HFF-Myc (cell line): ENCODE measurements around the gene ZNF593.

Source experiments
- DNase-seq: peaks from one replicate; pipeline ENCODE4 v3.0.0-alpha.2; 2011; ENCODE audit warnings: low read depth; ENCODE audit errors: extremely low read depth
- H3K4me3 ChIP-seq: replicated peaks from 2 replicates; pipeline ENCODE4 v1.5.1; 2011; ENCODE audit warnings: low read depth, mild to moderate bottlenecking, control low read depth, low read length
- TF ChIP-seq, protein P1 (sequence below): IDR thresholded peaks from 2 replicates; pipeline ENCODE4 v1.5.1; 2012; ENCODE audit warnings: mild to moderate bottlenecking, low read depth, low read length, control low read depth; ENCODE audit errors: missing control alignments

The ZNF593 gene

DNA sequence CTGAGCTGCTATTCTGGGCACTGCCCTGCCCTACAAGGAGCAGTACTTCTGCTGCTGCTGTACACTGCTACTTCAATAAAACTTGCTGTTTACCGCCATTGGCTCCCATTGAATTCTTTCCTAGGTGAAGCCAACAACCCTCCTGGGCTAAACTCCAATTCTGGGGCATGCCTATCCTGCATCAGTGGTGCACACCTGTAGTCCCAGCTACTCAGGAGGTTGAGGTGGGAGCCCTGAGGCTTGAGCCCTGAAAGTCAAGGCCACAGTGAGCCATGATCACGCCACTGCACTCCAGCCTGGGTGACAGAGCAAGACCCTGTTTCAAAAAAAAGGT, 36.9 kb upstream of the ZNF593 start:
- TF ChIP-seq, protein P1, sequence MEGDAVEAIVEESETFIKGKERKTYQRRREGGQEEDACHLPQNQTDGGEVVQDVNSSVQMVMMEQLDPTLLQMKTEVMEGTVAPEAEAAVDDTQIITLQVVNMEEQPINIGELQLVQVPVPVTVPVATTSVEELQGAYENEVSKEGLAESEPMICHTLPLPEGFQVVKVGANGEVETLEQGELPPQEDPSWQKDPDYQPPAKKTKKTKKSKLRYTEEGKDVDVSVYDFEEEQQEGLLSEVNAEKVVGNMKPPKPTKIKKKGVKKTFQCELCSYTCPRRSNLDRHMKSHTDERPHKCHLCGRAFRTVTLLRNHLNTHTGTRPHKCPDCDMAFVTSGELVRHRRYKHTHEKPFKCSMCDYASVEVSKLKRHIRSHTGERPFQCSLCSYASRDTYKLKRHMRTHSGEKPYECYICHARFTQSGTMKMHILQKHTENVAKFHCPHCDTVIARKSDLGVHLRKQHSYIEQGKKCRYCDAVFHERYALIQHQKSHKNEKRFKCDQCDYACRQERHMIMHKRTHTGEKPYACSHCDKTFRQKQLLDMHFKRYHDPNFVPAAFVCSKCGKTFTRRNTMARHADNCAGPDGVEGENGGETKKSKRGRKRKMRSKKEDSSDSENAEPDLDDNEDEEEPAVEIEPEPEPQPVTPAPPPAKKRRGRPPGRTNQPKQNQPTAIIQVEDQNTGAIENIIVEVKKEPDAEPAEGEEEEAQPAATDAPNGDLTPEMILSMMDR, result no peak
- H3K4me3 ChIP-seq, result no peak overlapping the region
- DNase-seq, result no peak

DNA sequence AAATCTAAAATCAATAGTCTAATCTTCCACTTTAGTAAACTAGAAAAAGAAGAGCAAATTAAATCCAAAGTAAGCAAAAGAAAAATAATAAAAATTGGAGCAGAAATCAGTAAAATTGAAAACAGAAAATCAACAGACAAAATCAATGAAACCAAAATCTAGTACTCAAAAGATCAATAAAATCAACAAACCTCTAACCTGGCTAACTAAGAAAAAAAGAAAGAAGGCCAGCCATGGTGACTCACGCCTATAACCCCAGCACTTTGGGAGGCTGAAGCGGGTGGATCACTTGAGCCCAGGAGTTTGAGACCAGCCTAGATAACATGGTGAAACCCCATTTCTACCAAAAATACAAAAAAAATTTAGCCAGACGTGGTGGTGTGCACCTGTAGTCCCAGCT, 35.2 kb upstream of the ZNF593 start:
- no peak for DNase-seq
- TF ChIP-seq, protein P1, result no peak
- H3K4me3 ChIP-seq, result no peak overlapping the region

DNA sequence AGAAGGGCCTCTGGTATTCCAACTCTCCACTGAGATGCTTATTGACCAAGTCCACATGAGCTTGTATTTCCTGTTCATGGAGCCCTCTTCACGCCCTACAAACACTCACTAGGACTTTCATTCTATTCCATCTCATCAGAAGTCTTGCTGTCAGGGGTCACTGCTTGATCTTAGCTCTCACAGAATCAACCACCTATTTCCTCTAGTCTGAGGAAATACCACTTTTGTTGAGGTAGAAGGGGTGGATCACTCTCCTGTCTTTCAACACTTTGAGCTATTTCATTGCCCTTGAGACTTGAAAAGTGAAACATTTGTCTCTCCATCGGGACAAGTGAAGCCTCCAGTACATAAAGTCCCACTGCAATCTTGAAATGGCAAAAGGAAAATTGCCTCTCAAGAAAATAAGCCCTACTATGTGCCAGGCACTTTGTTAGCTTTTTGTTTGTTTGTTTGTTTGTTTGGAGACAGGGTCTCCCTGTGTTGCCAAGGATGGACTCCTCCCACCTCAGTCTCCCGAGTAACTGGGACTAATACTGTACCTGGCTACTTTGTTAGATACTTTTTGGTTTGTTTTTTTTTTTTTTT, 30.6 kb upstream of the ZNF593 start:
- TF ChIP-seq, protein P1, result no peak
- no peak for DNase-seq
- H3K4me3 ChIP-seq, result no peak overlapping the region

DNA sequence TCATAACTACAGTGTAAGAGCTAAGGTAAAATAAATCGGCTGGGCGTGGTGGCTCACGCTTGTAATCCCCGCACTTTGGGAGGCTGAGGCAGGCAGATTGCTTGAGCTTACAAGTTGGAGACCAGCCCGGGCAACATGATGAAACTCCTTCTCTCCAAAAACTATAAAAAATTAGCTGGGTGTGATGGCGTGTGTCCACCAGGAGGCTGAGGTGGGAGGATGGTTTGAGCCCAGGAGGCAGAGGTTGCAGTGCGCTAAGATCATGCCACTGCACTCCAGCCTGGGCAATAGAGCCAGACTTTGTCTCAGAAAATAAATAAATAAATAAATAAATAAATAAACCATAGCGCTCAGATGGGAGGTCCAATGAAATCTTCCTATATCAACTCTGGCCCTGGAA, 27.5 kb upstream of the ZNF593 start:
- TF ChIP-seq, protein P1, result no peak
- no peak for DNase-seq
- no peak overlapping the region for H3K4me3 ChIP-seq

DNA sequence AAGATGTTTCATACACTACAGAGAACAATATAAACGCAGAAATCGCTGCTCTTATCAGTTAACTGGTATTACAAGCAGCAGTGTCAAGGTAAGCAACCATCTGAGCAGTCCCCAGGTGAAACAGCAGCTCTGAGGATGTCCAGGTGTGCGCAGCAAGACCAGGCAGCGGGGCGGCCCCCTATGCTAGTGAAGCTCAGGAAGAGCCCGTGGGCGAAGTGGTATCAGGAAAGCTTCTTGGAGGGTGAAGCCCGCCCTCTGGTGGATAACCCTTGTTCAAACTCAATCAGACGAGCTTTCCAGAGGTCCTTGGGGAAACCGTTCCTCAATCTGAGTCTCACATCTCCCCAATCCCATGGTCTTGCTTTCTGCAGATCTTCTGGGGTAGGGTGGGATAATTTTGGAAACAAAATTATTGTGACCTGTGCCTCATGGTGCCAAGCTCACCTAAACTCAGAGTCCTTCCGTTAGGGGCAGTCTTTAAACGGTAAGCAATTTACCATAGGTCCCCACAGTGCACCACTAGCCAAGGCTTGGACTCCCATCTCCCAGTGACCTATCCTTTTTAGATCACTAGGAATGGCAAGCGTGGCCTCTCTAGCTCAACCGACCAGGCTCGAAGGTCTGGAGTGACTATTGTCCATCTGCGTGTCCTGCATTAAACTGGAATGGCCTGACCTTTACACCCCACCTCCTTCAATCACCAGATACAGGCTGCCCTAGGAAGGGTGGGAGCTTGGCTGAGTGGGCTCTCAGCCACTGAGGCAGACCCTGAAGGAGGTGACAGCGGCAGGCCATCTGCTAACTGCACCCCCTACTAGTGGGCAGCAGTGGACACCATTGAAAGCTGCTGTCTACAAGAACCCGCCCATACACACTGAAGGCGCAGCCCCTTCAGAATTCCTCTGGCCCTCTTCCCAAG, 24.4 kb upstream of the ZNF593 start:
- DNase-seq, result no peak
- TF ChIP-seq, protein P1, result peak; percentile 74

DNA sequence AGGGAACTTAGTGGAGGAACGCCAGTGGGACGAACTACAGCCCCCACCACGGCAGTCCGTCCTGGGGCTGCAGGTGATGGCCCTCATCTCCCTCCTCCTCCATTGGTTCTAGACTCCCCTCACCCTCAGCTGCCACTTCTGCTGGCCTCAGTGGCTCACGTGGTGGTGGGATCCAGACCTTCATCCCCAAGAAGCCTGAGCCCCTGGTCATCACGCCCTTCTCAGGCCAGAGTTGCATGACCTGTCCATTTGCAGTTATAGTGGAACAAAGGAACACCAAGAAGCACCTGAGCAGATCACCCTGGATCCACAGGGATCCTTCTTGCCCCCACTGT, 23.8 kb upstream of the ZNF593 start:
- TF ChIP-seq, protein P1, result no peak
- DNase-seq, result no peak
- no peak overlapping the region for H3K4me3 ChIP-seq

More for the DNA sequence above, 24.4 kb upstream of the ZNF593 start:
- H3K4me3 ChIP-seq, result no peak overlapping the region
